Measurements from ENCODE around the gene EDDM3A. TPM values are rescaled to one million over a fixed set of nuclear protein-coding genes. Genes with fewer than 3 reads are reported as not detected.

Gene EDDM3A
- total and polyA plus RNA-seq, 2 experiments from 2014 or later: not detected

DNA sequence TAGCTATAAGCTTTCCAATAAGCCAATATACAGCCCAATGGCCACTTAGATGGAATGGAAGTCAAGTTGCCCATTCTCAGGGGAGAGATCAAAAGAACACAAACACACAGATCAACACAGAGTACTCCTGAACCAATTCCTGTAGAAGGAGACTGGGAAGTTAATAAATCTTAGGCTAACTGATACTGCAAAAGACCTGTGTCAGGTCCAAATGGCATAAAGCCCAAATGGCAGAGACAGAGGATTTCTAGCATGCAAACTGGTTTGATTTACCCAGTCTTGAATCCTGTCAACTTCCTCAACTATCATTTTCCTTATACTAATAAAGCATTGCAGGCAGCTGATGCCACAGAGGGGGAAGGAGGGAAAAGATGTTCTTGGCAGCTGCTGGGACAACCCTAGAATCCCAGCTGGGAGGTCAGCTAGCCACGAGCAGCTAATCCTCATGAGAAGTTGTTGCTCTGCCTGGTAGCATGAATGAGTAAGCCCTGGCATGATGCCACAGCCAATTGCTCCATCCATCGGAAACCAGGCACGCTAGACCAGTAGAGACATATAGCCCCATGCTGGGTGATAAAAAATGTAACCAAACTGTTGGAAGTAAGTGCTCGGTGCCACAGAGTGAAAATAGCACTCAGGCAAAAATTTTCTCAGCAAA is 31.0 kb upstream of the EDDM3A start:
- no peaks in the 10 kb centered on the region for H3F3A ChIP-seq (ENCODE audit: insufficient read depth)
- no peaks in the 10 kb centered on the region for H4K20me1 ChIP-seq (ENCODE audit: insufficient read depth)
- H3K79me2 ChIP-seq (ENCODE audit: insufficient read depth): no peaks in the 10 kb centered on the region
- no peaks in the 10 kb centered on the region for H3K9me2 ChIP-seq (ENCODE audit: insufficient read depth)
- WGBS, 2 experiments (ENCODE audit: low coverage in 1 of 2, low lambda C conversion rate in 2 of 2, missing lambda C conversion rate in 2 of 2): 17 to 19% methylated on average over 4 of the region's 4 CpGs
- no peak overlapping the region for H3K4me3 ChIP-seq
- no peak overlapping the region for H2AFZ ChIP-seq
- TF ChIP-seq EZH2 (IDR thresholded peaks at IDR 0.05; ENCODE audit: insufficient read depth, poor library complexity, severe bottlenecking) (no peak), EZH2phosphoT487 (IDR thresholded peaks at IDR 0.05; ENCODE audit: insufficient read depth, low read depth) (no peak)
- H3K9ac ChIP-seq: no peak overlapping the region
- peak; percentile 59 for DNase-seq
- peaks cover 9% of the 10 kb centered on the region; the same call in 1 of the 2 replicates for H3K27me3 ChIP-seq (replicated peaks; ENCODE audit: insufficient read depth)
- H3K4me2 ChIP-seq (ENCODE audit: unreplicated experiment): no peak overlapping the region
- no peaks in the 10 kb centered on the region for H3K9me3 ChIP-seq (ENCODE audit: low read depth)
- no peaks in the 10 kb centered on the region for H3K4me1 ChIP-seq (ENCODE audit: insufficient read depth)
- H3K27ac ChIP-seq: no peak overlapping the region
- in situ Hi-C loops (cut with MboI): no loop called here
- H3K36me3 ChIP-seq (ENCODE audit: low read depth): no peaks in the 10 kb centered on the region

DNA sequence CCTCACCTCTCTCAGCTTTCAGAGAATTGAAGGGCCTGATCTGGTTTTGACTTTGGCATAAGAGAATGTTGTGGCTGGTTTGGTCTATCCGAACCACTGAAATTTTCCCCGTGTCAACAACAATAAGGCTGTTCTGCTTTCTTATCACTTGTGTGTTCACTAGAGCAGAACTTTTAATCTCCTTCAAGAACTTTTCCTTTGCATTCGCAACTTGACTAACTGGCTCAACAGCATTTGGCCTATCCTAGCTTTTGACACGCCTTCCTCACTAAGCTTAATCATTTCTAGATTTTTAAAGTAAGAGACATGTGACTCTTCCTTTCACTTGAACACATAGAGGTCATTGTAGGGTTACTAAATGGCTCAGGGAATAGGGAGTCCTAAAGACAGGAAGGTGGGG is 25.9 kb upstream of the EDDM3A start:
- Histone ChIP-seq H3K9ac (no peak overlapping the region), H3K9me3 (ENCODE audit: low read depth) (no peaks in the 10 kb centered on the region), H2AFZ (no peak overlapping the region), H3K4me2 (ENCODE audit: unreplicated experiment) (no peak overlapping the region), H3K27me3 (replicated peaks; ENCODE audit: insufficient read depth) (peaks cover 8% of the 10 kb centered on the region), H3K4me3 (no peak overlapping the region), H3K79me2 (ENCODE audit: insufficient read depth) (no peaks in the 10 kb centered on the region), H3K9me2 (ENCODE audit: insufficient read depth) (no peaks in the 10 kb centered on the region), H3F3A (ENCODE audit: insufficient read depth) (no peaks in the 10 kb centered on the region), H3K27ac (no peak overlapping the region), H4K20me1 (ENCODE audit: insufficient read depth) (no peaks in the 10 kb centered on the region), H3K36me3 (ENCODE audit: low read depth) (no peaks in the 10 kb centered on the region), H3K4me1 (ENCODE audit: insufficient read depth) (no peaks in the 10 kb centered on the region)
- TF ChIP-seq EZH2phosphoT487 (IDR thresholded peaks at IDR 0.05; ENCODE audit: insufficient read depth, low read depth) (no peak), EZH2 (IDR thresholded peaks at IDR 0.05; ENCODE audit: insufficient read depth, poor library complexity, severe bottlenecking) (no peak)
- in situ Hi-C loops (cut with MboI): no loop called here
- 33 to 47% methylated on average over 4 of the region's 4 CpGs for WGBS, 2 experiments (ENCODE audit: low coverage in 1 of 2, low lambda C conversion rate in 2 of 2, missing lambda C conversion rate in 2 of 2)
- DNase-seq: no peak

DNA sequence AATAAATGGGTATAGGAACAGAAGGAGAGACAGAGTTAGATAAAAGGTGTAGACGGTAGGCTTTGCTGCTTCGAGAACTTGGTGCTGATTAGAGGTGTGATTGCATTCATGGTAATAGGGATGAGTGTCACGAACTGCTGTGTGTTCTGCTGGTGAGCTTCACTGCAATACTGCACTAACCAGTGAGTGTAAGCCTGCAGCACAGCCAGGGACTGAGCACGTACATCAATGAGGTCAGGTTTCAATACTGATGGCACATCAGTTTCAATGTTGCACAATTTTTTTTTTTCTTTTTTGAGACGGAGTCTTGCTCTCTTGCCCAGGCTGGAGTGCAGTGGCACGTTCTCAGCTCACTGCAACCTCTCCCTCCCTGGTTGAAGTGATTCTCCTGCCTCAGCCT is 24.9 kb upstream of the EDDM3A start:
- no peaks in the 10 kb centered on the region for H3K36me3 ChIP-seq (ENCODE audit: low read depth)
- H3F3A ChIP-seq (ENCODE audit: insufficient read depth): no peaks in the 10 kb centered on the region
- H4K20me1 ChIP-seq (ENCODE audit: insufficient read depth): no peaks in the 10 kb centered on the region
- in situ Hi-C loops (cut with MboI): no loop called here
- WGBS, 2 experiments (ENCODE audit: low coverage in 1 of 2, low lambda C conversion rate in 2 of 2, missing lambda C conversion rate in 2 of 2): 20 to 26% methylated on average over 6 of the region's 6 CpGs
- H3K4me2 ChIP-seq (ENCODE audit: unreplicated experiment): no peak overlapping the region
- no peak overlapping the region for H3K4me3 ChIP-seq
- no peak for DNase-seq
- H3K27ac ChIP-seq: no peak overlapping the region
- no peaks in the 10 kb centered on the region for H3K9me3 ChIP-seq (ENCODE audit: low read depth)
- peaks cover 8% of the 10 kb centered on the region for H3K27me3 ChIP-seq (replicated peaks; ENCODE audit: insufficient read depth)
- no peak overlapping the region for H3K9ac ChIP-seq
- H2AFZ ChIP-seq: no peak overlapping the region
- no peaks in the 10 kb centered on the region for H3K4me1 ChIP-seq (ENCODE audit: insufficient read depth)
- H3K79me2 ChIP-seq (ENCODE audit: insufficient read depth): no peaks in the 10 kb centered on the region
- TF ChIP-seq EZH2 (IDR thresholded peaks at IDR 0.05; ENCODE audit: insufficient read depth, poor library complexity, severe bottlenecking) (no peak), EZH2phosphoT487 (IDR thresholded peaks at IDR 0.05; ENCODE audit: insufficient read depth, low read depth) (no peak)
- H3K9me2 ChIP-seq (ENCODE audit: insufficient read depth): no peaks in the 10 kb centered on the region

DNA sequence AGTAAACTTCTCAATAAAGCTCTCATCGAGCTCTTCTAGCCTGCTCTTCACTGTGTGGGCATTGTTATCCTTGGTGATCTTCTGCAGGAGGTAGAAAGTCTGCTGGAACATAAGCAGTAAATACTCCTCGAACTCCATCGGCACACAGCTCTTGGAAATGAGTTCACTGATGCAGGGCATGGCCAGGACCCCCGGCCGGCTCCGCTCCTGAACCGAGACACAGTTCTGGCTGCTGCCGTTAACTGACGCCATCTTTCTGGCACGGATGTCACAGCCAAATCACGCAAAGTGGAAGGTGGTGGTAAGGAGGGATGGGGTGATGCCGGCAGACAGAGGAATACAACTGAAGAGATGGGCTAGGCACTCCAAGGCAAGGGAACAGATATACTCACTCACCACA is 23.7 kb upstream of the EDDM3A start:
- H3K36me3 ChIP-seq (ENCODE audit: low read depth): no peaks in the 10 kb centered on the region
- no peak overlapping the region for H3K27ac ChIP-seq
- in situ Hi-C loops (cut with MboI): no loop called here
- no peaks in the 10 kb centered on the region for H3K4me1 ChIP-seq (ENCODE audit: insufficient read depth)
- H4K20me1 ChIP-seq (ENCODE audit: insufficient read depth): no peaks in the 10 kb centered on the region
- peaks cover 8% of the 10 kb centered on the region for H3K27me3 ChIP-seq (replicated peaks; ENCODE audit: insufficient read depth)
- no peak overlapping the region for H3K4me2 ChIP-seq (ENCODE audit: unreplicated experiment)
- H3F3A ChIP-seq (ENCODE audit: insufficient read depth): no peaks in the 10 kb centered on the region
- H3K9me2 ChIP-seq (ENCODE audit: insufficient read depth): no peaks in the 10 kb centered on the region
- TF ChIP-seq EZH2 (IDR thresholded peaks at IDR 0.05; ENCODE audit: insufficient read depth, poor library complexity, severe bottlenecking): no peak
- no peak for TF ChIP-seq EZH2phosphoT487 (IDR thresholded peaks at IDR 0.05; ENCODE audit: insufficient read depth, low read depth)
- 65 to 70% methylated on average over 12 of the region's 12 CpGs for WGBS, 2 experiments (ENCODE audit: low coverage in 1 of 2, low lambda C conversion rate in 2 of 2, missing lambda C conversion rate in 2 of 2)
- no peak overlapping the region for H3K9ac ChIP-seq
- H3K4me3 ChIP-seq: no peak overlapping the region
- no peaks in the 10 kb centered on the region for H3K79me2 ChIP-seq (ENCODE audit: insufficient read depth)
- H3K9me3 ChIP-seq (ENCODE audit: low read depth): no peaks in the 10 kb centered on the region
- DNase-seq: no peak
- H2AFZ ChIP-seq: no peak overlapping the region
